ENCODE data around the gene UBA52. TPM values are rescaled to one million over a fixed set of nuclear protein-coding genes. Genes with fewer than 3 reads are reported as not detected.

Gene UBA52
- total RNA-seq, 1 experiment from 2014 or later, result 1,276 TPM

DNA sequence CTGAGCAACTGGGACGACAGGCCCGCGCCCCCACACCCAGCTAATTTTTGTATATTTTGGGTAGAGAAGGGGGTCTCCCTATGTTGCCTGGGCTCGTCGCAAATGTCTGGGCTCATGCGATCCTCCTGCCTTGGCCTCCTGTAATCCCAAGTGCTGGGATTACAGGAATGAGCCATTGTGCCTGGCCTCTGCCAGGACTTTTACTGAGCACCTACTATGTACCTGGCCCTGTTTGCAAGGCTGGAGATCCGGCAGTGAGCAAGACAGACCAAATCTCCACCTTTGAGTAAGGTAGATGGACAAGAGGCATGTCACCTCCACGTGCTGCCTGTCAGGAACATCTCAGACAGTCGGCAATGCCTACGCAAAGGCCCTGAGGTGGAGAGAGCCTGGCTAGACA lies 35.2 kb upstream of the UBA52 start:
- no TSS peak for BruUV-seq (replicated peaks)
- no peak for DNase-seq
- TF ChIP-seq, protein P1, sequence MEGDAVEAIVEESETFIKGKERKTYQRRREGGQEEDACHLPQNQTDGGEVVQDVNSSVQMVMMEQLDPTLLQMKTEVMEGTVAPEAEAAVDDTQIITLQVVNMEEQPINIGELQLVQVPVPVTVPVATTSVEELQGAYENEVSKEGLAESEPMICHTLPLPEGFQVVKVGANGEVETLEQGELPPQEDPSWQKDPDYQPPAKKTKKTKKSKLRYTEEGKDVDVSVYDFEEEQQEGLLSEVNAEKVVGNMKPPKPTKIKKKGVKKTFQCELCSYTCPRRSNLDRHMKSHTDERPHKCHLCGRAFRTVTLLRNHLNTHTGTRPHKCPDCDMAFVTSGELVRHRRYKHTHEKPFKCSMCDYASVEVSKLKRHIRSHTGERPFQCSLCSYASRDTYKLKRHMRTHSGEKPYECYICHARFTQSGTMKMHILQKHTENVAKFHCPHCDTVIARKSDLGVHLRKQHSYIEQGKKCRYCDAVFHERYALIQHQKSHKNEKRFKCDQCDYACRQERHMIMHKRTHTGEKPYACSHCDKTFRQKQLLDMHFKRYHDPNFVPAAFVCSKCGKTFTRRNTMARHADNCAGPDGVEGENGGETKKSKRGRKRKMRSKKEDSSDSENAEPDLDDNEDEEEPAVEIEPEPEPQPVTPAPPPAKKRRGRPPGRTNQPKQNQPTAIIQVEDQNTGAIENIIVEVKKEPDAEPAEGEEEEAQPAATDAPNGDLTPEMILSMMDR (IDR thresholded peaks at IDR 0.05; ENCODE audit: insufficient read depth in 1 of 2, low read depth in 1 of 2, low read length in 1 of 2, severe bottlenecking in 1 of 2, unreplicated experiment in 1 of 2), result no peak
- Mint-ChIP-seq H3K27ac (ENCODE audit: unreplicated experiment) (no peak overlapping the region), H3K4me3 (ENCODE audit: unreplicated experiment) (no peak overlapping the region), H3K9me3 (ENCODE audit: unreplicated experiment) (no peaks in the 10 kb centered on the region), H3K4me1 (ENCODE audit: low read depth, unreplicated experiment) (no peaks in the 10 kb centered on the region), H3K36me3 (ENCODE audit: insufficient read depth, unreplicated experiment) (peaks cover 27% of the 10 kb centered on the region), H3K27me3 (ENCODE audit: insufficient read depth, unreplicated experiment) (no peaks in the 10 kb centered on the region)
- POLR2A ChIA-PET, result no interaction called here
- Histone ChIP-seq H3K27me3 (replicated peaks; ENCODE audit: control insufficient read depth, insufficient read depth, low read length) (no peaks in the 10 kb centered on the region), H3K4me1 (no peaks in the 10 kb centered on the region), H3K4me3 (ENCODE audit: low read depth, low read length) (no peak overlapping the region), H3K36me3 (ENCODE audit: control insufficient read depth, insufficient read depth, low read length) (peaks cover 2% of the 10 kb centered on the region; the same call in 1 of the 2 replicates), H3K9me3 (no peaks in the 10 kb centered on the region)
- CTCF ChIA-PET, result no interaction called here
- intact Hi-C loops (cut with micrococcal nuclease; ENCODE audit: unreplicated experiment), result no loop called here

- Mint-ChIP-seq H3K36me3 (ENCODE audit: insufficient read depth, unreplicated experiment) (peaks cover 23% of the 10 kb centered on the region), H3K27me3 (ENCODE audit: insufficient read depth, unreplicated experiment) (no peaks in the 10 kb centered on the region), H3K4me3 (ENCODE audit: unreplicated experiment) (no peak overlapping the region), H3K4me1 (ENCODE audit: low read depth, unreplicated experiment) (no peaks in the 10 kb centered on the region), H3K9me3 (ENCODE audit: unreplicated experiment) (no peaks in the 10 kb centered on the region), H3K27ac (ENCODE audit: unreplicated experiment) (no peak overlapping the region)
- Histone ChIP-seq H3K4me3 (ENCODE audit: low read depth, low read length) (no peak overlapping the region), H3K4me1 (peaks cover 4% of the 10 kb centered on the region; the same call in 1 of the 2 replicates), H3K9me3 (no peaks in the 10 kb centered on the region), H3K36me3 (ENCODE audit: control insufficient read depth, insufficient read depth, low read length) (peaks cover 2% of the 10 kb centered on the region; the same call in 1 of the 2 replicates), H3K27me3 (replicated peaks; ENCODE audit: control insufficient read depth, insufficient read depth, low read length) (no peaks in the 10 kb centered on the region)
- intact Hi-C loops (cut with micrococcal nuclease; ENCODE audit: unreplicated experiment), result no loop called here
- ChIA-PET POLR2A (no interaction called here), CTCF (no interaction called here)
- no peak for DNase-seq
- no TSS peak for BruUV-seq (replicated peaks)
- TF ChIP-seq, protein P1 (IDR thresholded peaks at IDR 0.05; ENCODE audit: insufficient read depth in 1 of 2, low read depth in 1 of 2, low read length in 1 of 2, severe bottlenecking in 1 of 2, unreplicated experiment in 1 of 2), result no peak
These were observed 34.2 kb upstream of the UBA52 start for GRCh38 chr19:18537431-18537830.

DNA sequence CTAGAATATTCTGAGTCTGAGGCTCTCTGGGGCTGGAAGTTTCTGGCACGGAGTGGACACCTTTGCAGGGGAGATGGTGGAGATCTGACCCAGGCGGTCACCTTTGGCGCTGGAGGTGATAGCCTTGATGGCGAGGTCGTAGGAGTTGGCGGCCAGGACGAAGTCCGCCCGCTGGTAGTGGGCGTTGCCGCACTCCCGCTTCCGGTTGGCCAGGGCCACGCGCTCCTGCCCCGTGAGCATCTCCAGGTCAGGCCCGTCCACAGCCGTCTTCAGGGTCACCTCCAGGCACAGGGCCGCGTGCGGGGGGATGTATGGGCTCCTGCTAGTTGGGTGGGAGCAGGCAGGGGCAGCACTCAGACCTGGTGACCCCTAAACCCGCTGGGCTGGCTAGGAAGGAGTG lies 33.5 kb upstream of the UBA52 start:
- no peak for DNase-seq
- Mint-ChIP-seq H3K27me3 (ENCODE audit: insufficient read depth, unreplicated experiment) (no peaks in the 10 kb centered on the region), H3K4me3 (ENCODE audit: unreplicated experiment) (no peak overlapping the region), H3K4me1 (ENCODE audit: low read depth, unreplicated experiment) (no peaks in the 10 kb centered on the region), H3K27ac (ENCODE audit: unreplicated experiment) (no peak overlapping the region), H3K36me3 (ENCODE audit: insufficient read depth, unreplicated experiment) (peaks cover 25% of the 10 kb centered on the region), H3K9me3 (ENCODE audit: unreplicated experiment) (no peaks in the 10 kb centered on the region)
- Histone ChIP-seq H3K4me1 (peaks cover 5% of the 10 kb centered on the region; the same call in 1 of the 2 replicates), H3K36me3 (ENCODE audit: control insufficient read depth, insufficient read depth, low read length) (peaks cover 2% of the 10 kb centered on the region; the same call in 1 of the 2 replicates), H3K9me3 (no peaks in the 10 kb centered on the region), H3K4me3 (ENCODE audit: low read depth, low read length) (no peak overlapping the region), H3K27me3 (replicated peaks; ENCODE audit: control insufficient read depth, insufficient read depth, low read length) (no peaks in the 10 kb centered on the region)
- ChIA-PET CTCF (interaction anchor here (0.7 kb wide), 1 partner anchor 9 kb away, joined by 3 read pairs; no protein-coding TSS in a partner anchor), POLR2A (interaction anchor here (0.6 kb wide), 1 partner anchor 17 kb away, joined by 4 read pairs; no protein-coding TSS in a partner anchor)
- intact Hi-C loops (cut with micrococcal nuclease; ENCODE audit: unreplicated experiment), result no loop called here
- no TSS peak for BruUV-seq (replicated peaks)
- TF ChIP-seq, protein P1 (IDR thresholded peaks at IDR 0.05; ENCODE audit: insufficient read depth in 1 of 2, low read depth in 1 of 2, low read length in 1 of 2, severe bottlenecking in 1 of 2, unreplicated experiment in 1 of 2), result no peak
